ENCODE results near the gene ZNF266. TPM values are rescaled to one million over a fixed set of nuclear protein-coding genes. Genes with fewer than 3 reads are reported as not detected.

The ZNF266 gene
- total RNA-seq, 1 experiment from 2014 or later = 17.8 TPM

DNA sequence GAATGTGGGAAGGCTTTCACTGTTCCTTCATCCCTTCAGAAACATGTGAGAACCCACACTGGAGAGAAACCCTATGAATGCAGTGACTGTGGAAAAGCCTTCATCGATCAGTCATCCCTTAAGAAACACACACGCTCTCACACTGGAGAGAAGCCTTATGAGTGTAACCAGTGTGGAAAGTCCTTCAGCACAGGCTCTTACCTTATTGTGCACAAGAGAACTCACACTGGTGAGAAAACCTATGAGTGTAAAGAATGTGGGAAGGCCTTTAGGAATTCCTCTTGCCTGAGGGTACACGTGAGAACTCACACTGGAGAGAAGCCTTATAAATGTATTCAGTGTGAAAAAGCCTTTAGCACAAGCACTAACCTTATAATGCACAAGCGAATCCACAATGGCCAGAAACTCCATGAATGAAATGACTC lies 54.0 kb downstream of the ZNF266 start:
- BruUV-seq (replicated peaks) = no TSS peak
- peaks cover 93% of the 10 kb centered on the region for H3K9me3 ChIP-seq (ENCODE audit: low read depth, low read length, poor library complexity, severe bottlenecking)
- CTCF ChIA-PET = no interaction called here

DNA sequence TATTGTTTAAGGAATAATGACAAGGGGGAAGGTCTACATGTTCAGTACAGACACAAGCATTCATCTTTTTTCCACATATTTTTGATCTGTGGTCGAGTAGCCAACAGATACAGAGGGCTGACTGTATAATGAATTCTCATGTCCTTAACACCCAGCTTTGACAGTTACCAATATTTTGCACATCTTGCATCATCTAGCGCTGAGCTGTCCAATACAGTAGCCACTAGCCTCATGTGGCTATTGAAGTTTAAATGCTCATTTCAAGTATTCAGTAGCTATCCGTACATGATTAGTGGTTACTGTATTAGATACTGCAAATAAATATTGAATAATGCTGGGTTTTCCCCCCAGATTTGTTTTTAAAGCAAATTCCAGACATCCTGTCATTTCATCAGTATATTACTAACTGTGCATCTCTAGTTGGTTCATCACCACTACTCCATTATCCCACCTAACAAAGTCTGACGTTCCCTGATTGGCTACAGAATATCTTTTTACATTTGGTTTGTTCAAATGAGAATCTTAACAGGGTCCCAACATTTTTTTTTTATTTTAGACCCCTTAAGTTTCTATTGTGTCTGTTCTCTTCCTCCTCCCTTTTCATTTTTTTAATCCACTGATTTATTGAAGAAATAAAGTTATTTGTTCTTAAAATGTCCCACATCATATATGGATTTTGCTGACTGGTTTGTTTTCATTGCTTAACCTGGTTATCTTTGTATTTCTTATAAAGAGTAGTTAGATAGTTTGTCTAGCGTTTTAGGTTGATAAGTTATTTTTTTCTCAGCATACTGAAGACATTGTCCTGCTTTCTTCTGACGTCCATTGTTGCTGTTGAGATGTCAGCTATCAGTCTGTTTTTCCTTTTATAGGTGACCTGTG lies 64.4 kb downstream of the ZNF266 start:
- Histone ChIP-seq H3K4me3 (ENCODE audit: low read depth, low read length, poor library complexity, severe bottlenecking) (no peak overlapping the region), H3K4me1 (ENCODE audit: insufficient read depth, low read length, poor library complexity, severe bottlenecking) (no peaks in the 10 kb centered on the region), H3K36me3 (ENCODE audit: insufficient read depth, low read length, poor library complexity, severe bottlenecking) (no peaks in the 10 kb centered on the region), H3K9me3 (ENCODE audit: low read depth, low read length, poor library complexity, severe bottlenecking) (peaks cover 53% of the 10 kb centered on the region), H3K27me3 (replicated peaks; ENCODE audit: insufficient read depth, low read depth, low read length, poor library complexity) (no peaks in the 10 kb centered on the region), H3K27ac (ENCODE audit: low read depth, low read length, poor library complexity, severe bottlenecking) (no peak overlapping the region)
- BruUV-seq (replicated peaks) = no TSS peak
- intact Hi-C loops (cut with micrococcal nuclease; ENCODE audit: unreplicated experiment) = no loop called here
- ChIA-PET POLR2A (ENCODE audit: low non-redundant PET) (interaction anchor here (0.7 kb wide), 1 partner anchor 31 kb away, joined by 8 read pairs; no protein-coding TSS in a partner anchor), CTCF (no interaction called here)
- TF ChIP-seq, protein P1, sequence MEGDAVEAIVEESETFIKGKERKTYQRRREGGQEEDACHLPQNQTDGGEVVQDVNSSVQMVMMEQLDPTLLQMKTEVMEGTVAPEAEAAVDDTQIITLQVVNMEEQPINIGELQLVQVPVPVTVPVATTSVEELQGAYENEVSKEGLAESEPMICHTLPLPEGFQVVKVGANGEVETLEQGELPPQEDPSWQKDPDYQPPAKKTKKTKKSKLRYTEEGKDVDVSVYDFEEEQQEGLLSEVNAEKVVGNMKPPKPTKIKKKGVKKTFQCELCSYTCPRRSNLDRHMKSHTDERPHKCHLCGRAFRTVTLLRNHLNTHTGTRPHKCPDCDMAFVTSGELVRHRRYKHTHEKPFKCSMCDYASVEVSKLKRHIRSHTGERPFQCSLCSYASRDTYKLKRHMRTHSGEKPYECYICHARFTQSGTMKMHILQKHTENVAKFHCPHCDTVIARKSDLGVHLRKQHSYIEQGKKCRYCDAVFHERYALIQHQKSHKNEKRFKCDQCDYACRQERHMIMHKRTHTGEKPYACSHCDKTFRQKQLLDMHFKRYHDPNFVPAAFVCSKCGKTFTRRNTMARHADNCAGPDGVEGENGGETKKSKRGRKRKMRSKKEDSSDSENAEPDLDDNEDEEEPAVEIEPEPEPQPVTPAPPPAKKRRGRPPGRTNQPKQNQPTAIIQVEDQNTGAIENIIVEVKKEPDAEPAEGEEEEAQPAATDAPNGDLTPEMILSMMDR (conservative IDR thresholded peaks at IDR 0.05; ENCODE audit: low read depth, low read length) = no peak
- TF ChIP-seq EZH2 (IDR thresholded peaks at IDR 0.05; ENCODE audit: borderline replicate concordance, low read depth, low read length, poor library complexity, severe bottlenecking) = no peak
- DNase-seq (ENCODE audit: low spot score) = no peak

More for the DNA sequence above, 54.0 kb downstream of the ZNF266 start:
- no peak for DNase-seq (ENCODE audit: low spot score)
- peaks cover 42% of the 10 kb centered on the region for H3K36me3 ChIP-seq (ENCODE audit: insufficient read depth, low read length, poor library complexity, severe bottlenecking)
- no peaks in the 10 kb centered on the region for H3K4me1 ChIP-seq (ENCODE audit: insufficient read depth, low read length, poor library complexity, severe bottlenecking)
- no peaks in the 10 kb centered on the region for H3K27me3 ChIP-seq (replicated peaks; ENCODE audit: insufficient read depth, low read depth, low read length, poor library complexity)
- POLR2A ChIA-PET (ENCODE audit: low non-redundant PET) = no interaction called here
- intact Hi-C loops (cut with micrococcal nuclease; ENCODE audit: unreplicated experiment) = no loop called here
- no peak for TF ChIP-seq EZH2 (IDR thresholded peaks at IDR 0.05; ENCODE audit: borderline replicate concordance, low read depth, low read length, poor library complexity, severe bottlenecking)
- TF ChIP-seq, protein P1 (conservative IDR thresholded peaks at IDR 0.05; ENCODE audit: low read depth, low read length) = no peak
- H3K4me3 ChIP-seq (ENCODE audit: low read depth, low read length, poor library complexity, severe bottlenecking) = no peak overlapping the region
- no peak overlapping the region for H3K27ac ChIP-seq (ENCODE audit: low read depth, low read length, poor library complexity, severe bottlenecking)

DNA sequence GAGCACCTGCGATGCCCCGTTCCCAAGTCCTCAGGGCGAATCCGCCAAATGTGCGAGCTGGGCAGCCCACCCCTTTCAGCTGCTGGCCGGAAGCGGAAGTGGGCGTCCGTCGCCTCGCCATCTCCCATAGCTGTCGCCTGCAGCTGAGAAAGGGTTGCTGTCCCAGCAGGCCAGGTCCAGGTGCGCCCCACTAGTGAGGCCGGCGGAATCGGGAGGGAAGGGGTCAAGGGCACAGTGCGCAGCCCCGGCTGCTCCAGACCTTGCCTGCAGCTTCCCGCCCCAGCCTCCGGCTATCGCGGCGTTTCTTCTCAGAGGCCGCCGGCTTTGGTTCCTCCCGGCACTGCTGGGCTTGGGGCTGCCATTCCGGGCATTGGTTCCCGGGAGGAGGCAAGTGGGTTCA lies 72.5 kb downstream of the ZNF266 start, which contains the start of gene ZNF177:
ZNF177 (plus strand) TSS at position 109 of the 400 bp plus-strand sequence. CDS start 15,299 bp downstream, outside the sequence.
- intact Hi-C loops (cut with micrococcal nuclease; ENCODE audit: unreplicated experiment) = no loop called here
- no peaks in the 10 kb centered on the region for H3K27me3 ChIP-seq (replicated peaks; ENCODE audit: insufficient read depth, low read depth, low read length, poor library complexity)
- peak; percentile 41 for DNase-seq (ENCODE audit: low spot score)
- peak within 1 kb of the TSS; percentile 42 for H3K4me3 ChIP-seq (ENCODE audit: low read depth, low read length, poor library complexity, severe bottlenecking)
- POLR2A ChIA-PET (ENCODE audit: low non-redundant PET) = no interaction called here
- no peaks in the 10 kb centered on the region for H3K36me3 ChIP-seq (ENCODE audit: insufficient read depth, low read length, poor library complexity, severe bottlenecking)
- H3K4me1 ChIP-seq (ENCODE audit: insufficient read depth, low read length, poor library complexity, severe bottlenecking) = no peaks in the 10 kb centered on the region
- TF ChIP-seq, protein P1 (conservative IDR thresholded peaks at IDR 0.05; ENCODE audit: low read depth, low read length) = no peak
- TF ChIP-seq EZH2 (IDR thresholded peaks at IDR 0.05; ENCODE audit: borderline replicate concordance, low read depth, low read length, poor library complexity, severe bottlenecking) = no peak
- H3K9me3 ChIP-seq (ENCODE audit: low read depth, low read length, poor library complexity, severe bottlenecking) = peaks cover 13% of the 10 kb centered on the region
- BruUV-seq (replicated peaks) = no TSS peak
- CTCF ChIA-PET = no interaction called here
- no peak within 1 kb of the TSS for H3K27ac ChIP-seq (ENCODE audit: low read depth, low read length, poor library complexity, severe bottlenecking)

Other genes with a start within 250 kb of the ZNF266 start
- gene OR7D4, start 216.0 kb downstream of the ZNF266 start, total RNA-seq (2021) = not detected in 2 replicates
- gene OR7E24, start 184.6 kb downstream of the ZNF266 start, total RNA-seq (2021) = not detected in 2 replicates
- gene ZNF699, start 125.7 kb downstream of the ZNF266 start, total RNA-seq (2021) = 5.5 and 6.6 TPM in 2 replicates
- gene ZNF559, start 111.4 kb downstream of the ZNF266 start, total RNA-seq (2021) = 12.3 and 17.2 TPM in 2 replicates
- 2.7 and 3.8 TPM in 2 replicates for gene ZNF177, start 72.6 kb downstream of the ZNF266 start, total RNA-seq (2021)
- gene ZNF560, start 63.0 kb upstream of the ZNF266 start, total RNA-seq (2021) = 5.7 and 8.0 TPM in 2 replicates
- 17.2 and 18.1 TPM in 2 replicates for gene ZNF426, start 103.1 kb upstream of the ZNF266 start, total RNA-seq (2021)
- 59.9 and 65.6 TPM in 2 replicates for gene ZNF121, start 148.9 kb upstream of the ZNF266 start, total RNA-seq (2021)
- gene ZNF561, start 185.7 kb upstream of the ZNF266 start, total RNA-seq (2021) = 37.7 and 38.2 TPM in 2 replicates
- gene ZNF562, start 239.5 kb upstream of the ZNF266 start, total RNA-seq (2021) = 35.9 and 42.3 TPM in 2 replicates